Measurements from ENCODE around the gene PACRG.

- TF ChIP-seq EP300 (IDR thresholded peaks at IDR 0.05; ENCODE audit: borderline replicate concordance), result no peak
- no peak for TF ChIP-seq EGR1 (IDR thresholded peaks at IDR 0.05)
- no peak for TF ChIP-seq TAF1 (IDR thresholded peaks at IDR 0.05; ENCODE audit: low read depth)
Measured at GRCh38 chr6:163200289-163200688, 472.5 kb downstream of the PACRG start.

Measured in Ishikawa (cell line).